HG03520 (cell line): Measurements from ENCODE around the gene KLF12.

ENCODE experiments used
- ATAC-seq: cut with Tn5 transposase; IDR thresholded peaks from one replicate; pipeline ENCODE4 v1.9.1; 2021; ENCODE audit warnings: mild to moderate bottlenecking, moderate library complexity; ENCODE audit not compliant: unreplicated experiment

Gene KLF12

GRCh38 chr13:74135326-74136083, 1.3 kb upstream of the KLF12 start:
- peak; percentile 37 for ATAC-seq

- ATAC-seq = peak; percentile 8
Measured at GRCh38 chr13:74134777-74135325, 647 bp upstream of the KLF12 start.

- peak; percentile 39 for ATAC-seq
Measured at GRCh38 chr13:74133657-74134201, 475 bp downstream of the KLF12 start.

- no peak for ATAC-seq
Measured at GRCh38 chr13:74132776-74133656, 1.2 kb downstream of the KLF12 start.

GRCh38 chr13:74132152-74132775, 1.9 kb downstream of the KLF12 start:
- ATAC-seq = no peak

- ATAC-seq = no peak
Measured at GRCh38 chr13:74131227-74131626, 3.0 kb downstream of the KLF12 start.

GRCh38 chr13:74129500-74130191, 4.6 kb downstream of the KLF12 start:
- no peak for ATAC-seq

- no peak for ATAC-seq
Measured at GRCh38 chr13:74128156-74128767, 5.9 kb downstream of the KLF12 start.

- no peak for ATAC-seq
Measured at GRCh38 chr13:74118328-74118727, 15.9 kb downstream of the KLF12 start.

GRCh38 chr13:74117207-74117705, 16.9 kb downstream of the KLF12 start:
- no peak for ATAC-seq

- ATAC-seq = no peak
Measured at GRCh38 chr13:74115133-74115532, 19.1 kb downstream of the KLF12 start.

- ATAC-seq = no peak
Measured at GRCh38 chr13:74114641-74115040, 19.6 kb downstream of the KLF12 start.

- no peak for ATAC-seq
Measured at GRCh38 chr13:74114202-74114601, 20.0 kb downstream of the KLF12 start.

- no peak for ATAC-seq
Measured at GRCh38 chr13:74111901-74112824, 22.0 kb downstream of the KLF12 start.

- ATAC-seq = no peak
Measured at GRCh38 chr13:74111399-74111798, 22.8 kb downstream of the KLF12 start.

GRCh38 chr13:74110053-74110452, 24.2 kb downstream of the KLF12 start:
- ATAC-seq = no peak

- no peak for ATAC-seq
Measured at GRCh38 chr13:74107598-74107997, 26.6 kb downstream of the KLF12 start.

GRCh38 chr13:74105871-74106270, 28.3 kb downstream of the KLF12 start:
- no peak for ATAC-seq
